Effector CD4-positive, alpha-beta T cell (primary cell): ENCODE measurements around the gene CCDC127.

Experiments
- DNase-seq: peaks from one replicate; pipeline ENCODE4 v3.0.0-alpha.2; 2020

The CCDC127 gene

GRCh38 chr5:156411-157072 lies 61.4 kb downstream of the CCDC127 start:
- DNase-seq = no peak

GRCh38 chr5:155651-156410 lies 62.1 kb downstream of the CCDC127 start:
- DNase-seq = no peak

GRCh38 chr5:154826-155225 lies 63.1 kb downstream of the CCDC127 start:
- no peak for DNase-seq

- no peak for DNase-seq
Observed at GRCh38 chr5:154236-154635, 63.7 kb downstream of the CCDC127 start.

- DNase-seq = no peak
Observed at GRCh38 chr5:153256-153655, 64.7 kb downstream of the CCDC127 start.

- DNase-seq = no peak
Observed at GRCh38 chr5:152077-152476, 65.9 kb downstream of the CCDC127 start.

- DNase-seq = no peak
Observed at GRCh38 chr5:150746-151145, 67.2 kb downstream of the CCDC127 start.

- no peak for DNase-seq
Observed at GRCh38 chr5:149745-150485, 68.0 kb downstream of the CCDC127 start.

- DNase-seq = no peak
Observed at GRCh38 chr5:147751-148150, 70.2 kb downstream of the CCDC127 start.
